AG09319 (cell line): Measurements from ENCODE around the gene CCR1.
"Not testable (repeated sequence)": the region's sequence is repeated elsewhere in the genome, so short reads cannot be mapped to it uniquely, and the experiment has no call there.

Experiments
- DNase-seq: peaks from one replicate; pipeline ENCODE4 v3.0.0-alpha.2; 2010; ENCODE audit warnings: low read depth; ENCODE audit errors: extremely low read depth
- CTCF ChIP-seq: IDR thresholded peaks from 2 replicates; pipeline ENCODE4 v1.5.1; 2011; ENCODE audit warnings: low read depth, mild to moderate bottlenecking, inconsistent platforms, low read length, moderate library complexity

CCR1 gene

GRCh38 chr3:46168583-46169345, 39.3 kb downstream of the CCR1 start:
- no peak for TF ChIP-seq CTCF
- DNase-seq, result peak; percentile 24

GRCh38 chr3:46163556-46164041, 44.5 kb downstream of the CCR1 start:
- no peak for TF ChIP-seq CTCF

GRCh38 chr3:46162975-46163555, 45.0 kb downstream of the CCR1 start:
- TF ChIP-seq CTCF, result no peak; the same call in none of the 2 replicates
- no peak for DNase-seq

More at GRCh38 chr3:46163556-46164041, 44.5 kb downstream of the CCR1 start:
- DNase-seq, result no peak

- DNase-seq, result not testable (repeated sequence)
Observed at GRCh38 chr3:46157685-46158084, 50.4 kb downstream of the CCR1 start.

GRCh38 chr3:46154311-46154710, 53.8 kb downstream of the CCR1 start:
- no peak for DNase-seq
- no peak for TF ChIP-seq CTCF
